Measurements from ENCODE around the gene CPM.
"Not testable (repeated sequence)": the region's sequence is repeated elsewhere in the genome, so short reads cannot be mapped to it uniquely, and the experiment has no call there.

Gene CPM

DNA sequence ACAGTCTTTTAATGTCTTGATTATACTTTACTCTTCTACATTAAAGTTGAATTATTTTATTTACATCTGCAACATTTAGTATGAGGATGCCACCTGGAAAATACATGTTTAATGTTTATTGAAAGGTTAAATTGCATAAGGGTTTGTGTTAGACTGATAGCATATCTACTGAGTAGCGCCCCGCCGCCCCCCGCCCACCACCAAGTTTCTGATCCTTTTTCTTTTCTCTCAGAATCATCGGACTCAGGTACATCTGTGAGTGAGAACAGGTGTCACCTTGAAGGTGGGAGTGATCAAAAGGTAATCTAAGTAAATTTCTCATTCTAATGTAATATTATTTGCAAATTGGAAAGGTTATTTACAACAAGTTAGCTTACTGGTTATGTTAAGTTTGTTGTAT is 108.8 kb downstream of the CPM start:
- DNase-seq: no peak

DNA sequence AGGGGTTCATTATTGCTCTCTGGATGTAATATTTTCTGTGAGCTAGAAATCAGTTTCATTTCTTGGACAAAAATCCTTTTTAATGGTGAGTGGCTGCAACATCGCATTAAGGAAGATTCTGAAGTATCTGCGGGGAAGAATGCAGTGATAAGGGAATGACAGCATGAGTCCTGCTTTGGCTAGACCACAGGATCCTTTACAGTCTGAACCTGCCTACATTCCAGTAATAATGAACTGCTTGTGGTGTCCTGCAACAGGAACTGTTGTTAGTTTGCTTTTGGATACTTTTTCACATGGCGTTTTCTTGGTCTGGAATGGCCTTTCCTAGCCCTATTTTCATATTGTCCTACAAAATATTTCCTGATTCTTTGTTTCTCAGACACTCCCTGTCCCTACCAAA is 109.3 kb downstream of the CPM start:
- no peak for DNase-seq

DNA sequence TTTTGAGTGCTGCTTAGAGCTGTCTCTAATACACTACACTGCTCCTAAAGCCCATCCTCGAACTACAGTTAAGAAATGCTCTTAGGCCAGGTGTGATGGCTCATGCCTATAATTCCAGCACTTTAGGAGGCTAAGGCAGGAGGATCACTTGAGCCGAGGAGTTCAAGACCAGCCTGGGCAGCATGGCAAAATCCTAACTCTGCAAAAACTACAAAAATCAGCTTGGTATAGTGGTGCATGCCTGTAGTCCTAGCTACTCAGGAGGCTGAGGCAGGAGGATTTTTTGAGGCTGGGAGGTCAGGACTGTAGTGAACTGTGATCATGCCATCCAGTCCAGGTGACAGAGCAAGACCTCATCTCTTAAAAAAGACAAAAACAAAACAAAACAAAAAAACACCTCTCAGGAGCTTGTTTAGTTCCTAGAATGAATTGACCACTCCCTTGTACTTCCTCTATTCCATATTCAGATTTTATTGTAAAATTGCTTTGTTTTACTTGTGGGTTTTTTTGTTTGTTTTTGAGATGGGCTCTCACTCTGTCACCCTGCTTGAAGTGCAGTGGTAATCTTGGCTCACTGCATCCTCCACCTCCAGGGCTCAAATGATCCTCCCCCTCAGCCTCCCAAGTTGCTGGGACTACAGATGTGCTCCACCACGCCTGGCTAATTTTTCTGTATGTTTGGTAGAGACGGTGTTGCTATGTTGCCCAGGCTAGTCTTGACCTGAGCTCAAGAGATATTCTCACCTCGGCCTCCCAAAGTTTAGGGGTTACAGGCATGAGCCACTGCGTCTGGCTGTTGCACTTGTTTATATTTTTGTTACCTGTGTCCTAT is 111.4 kb downstream of the CPM start:
- no peak for DNase-seq

GRCh38 chr12:68819481-68819880 is 113.5 kb downstream of the CPM start:
- DNase-seq: not testable (repeated sequence)

GRCh38 chr12:68815928-68816800 is 116.8 kb downstream of the CPM start:
- no peak for DNase-seq

DNA sequence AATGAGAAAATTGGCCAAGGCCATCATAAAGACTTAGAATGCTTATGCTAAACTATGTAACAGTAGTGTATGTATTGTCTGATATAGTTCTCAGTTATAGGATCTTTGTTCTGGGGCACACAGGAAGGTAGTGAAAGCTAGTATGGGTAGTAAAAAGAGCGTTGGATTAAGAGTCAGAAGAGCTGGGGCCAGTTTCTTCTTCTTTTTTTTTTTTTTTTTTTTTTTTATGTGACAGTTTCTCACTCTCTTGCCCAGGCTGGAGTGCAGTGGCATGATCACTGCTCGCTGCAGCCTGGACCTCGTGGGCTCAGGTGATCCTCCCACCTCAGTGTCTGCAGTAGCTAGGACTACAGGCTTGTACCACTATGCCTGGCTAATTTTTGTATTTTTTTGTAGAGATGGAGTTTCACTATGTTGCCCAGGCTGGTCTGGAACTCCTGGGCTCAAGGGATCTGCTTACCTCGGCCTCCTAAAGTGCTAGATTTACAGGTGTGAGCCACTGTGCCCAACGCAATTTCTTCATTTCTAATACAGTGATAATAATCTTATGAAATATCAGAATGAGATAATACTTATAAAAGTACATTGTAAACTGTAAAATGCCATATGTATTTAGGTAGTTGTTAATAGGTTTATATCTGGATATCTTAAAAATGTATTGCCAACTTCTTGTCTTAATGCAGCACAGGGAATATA is 117.6 kb downstream of the CPM start:
- DNase-seq: no peak

GRCh38 chr12:68814490-68815231 is 118.3 kb downstream of the CPM start:
- DNase-seq: no peak

DNA sequence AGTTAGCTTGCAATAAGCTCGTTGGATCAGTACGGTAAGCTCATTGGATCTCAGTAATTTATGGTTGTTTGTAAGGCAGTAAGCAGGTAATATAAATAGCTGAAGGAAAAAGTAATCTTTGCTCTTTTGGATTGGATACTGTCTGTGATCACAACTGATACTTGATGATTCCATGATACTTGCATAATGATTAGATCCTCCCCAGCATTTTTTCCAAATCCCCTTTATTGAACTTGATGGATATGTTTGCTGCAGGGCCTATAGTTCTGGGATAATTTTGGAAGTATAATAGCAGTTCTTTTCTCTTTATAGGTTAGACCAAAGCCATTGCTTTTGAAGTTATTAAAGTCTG is 119.8 kb downstream of the CPM start:
- DNase-seq: no peak

DNA sequence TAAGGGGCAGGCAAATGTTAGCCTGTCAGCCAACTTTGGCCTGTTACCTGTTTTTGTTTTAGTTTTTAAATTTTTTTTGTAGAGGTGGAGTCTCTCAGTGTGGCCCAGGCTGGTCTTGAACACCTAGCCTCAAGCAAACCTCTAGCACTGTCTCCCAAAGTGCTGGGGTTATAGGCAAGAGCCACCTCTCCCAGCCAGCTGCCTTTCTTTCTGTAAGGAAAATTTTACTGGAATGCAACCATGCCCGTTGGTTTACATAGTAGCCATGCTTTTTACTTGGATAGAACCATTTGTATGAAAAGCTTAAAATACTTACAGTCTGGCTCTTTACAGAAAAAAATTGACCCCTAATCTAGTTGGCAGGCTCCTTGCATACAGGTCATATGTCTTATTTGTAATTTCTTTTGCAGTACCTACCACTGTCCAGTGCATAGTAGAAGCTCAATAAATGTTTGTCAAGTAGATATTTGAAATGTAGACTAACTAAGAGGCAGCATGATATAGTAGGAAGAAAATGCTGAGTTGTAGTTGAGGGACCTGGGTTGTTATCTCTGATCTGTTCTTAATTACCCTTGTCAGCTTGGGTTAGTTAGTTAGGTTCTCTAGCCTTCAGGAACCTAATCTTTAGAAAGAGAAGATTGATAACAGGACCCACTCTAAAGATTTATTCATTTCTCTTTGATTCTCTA is 120.3 kb downstream of the CPM start:
- DNase-seq: no peak

GRCh38 chr12:68811573-68811972 is 121.4 kb downstream of the CPM start:
- not testable (repeated sequence) for DNase-seq

GRCh38 chr12:68810027-68810389 is 123.0 kb downstream of the CPM start:
- DNase-seq: not testable (repeated sequence)

DNA sequence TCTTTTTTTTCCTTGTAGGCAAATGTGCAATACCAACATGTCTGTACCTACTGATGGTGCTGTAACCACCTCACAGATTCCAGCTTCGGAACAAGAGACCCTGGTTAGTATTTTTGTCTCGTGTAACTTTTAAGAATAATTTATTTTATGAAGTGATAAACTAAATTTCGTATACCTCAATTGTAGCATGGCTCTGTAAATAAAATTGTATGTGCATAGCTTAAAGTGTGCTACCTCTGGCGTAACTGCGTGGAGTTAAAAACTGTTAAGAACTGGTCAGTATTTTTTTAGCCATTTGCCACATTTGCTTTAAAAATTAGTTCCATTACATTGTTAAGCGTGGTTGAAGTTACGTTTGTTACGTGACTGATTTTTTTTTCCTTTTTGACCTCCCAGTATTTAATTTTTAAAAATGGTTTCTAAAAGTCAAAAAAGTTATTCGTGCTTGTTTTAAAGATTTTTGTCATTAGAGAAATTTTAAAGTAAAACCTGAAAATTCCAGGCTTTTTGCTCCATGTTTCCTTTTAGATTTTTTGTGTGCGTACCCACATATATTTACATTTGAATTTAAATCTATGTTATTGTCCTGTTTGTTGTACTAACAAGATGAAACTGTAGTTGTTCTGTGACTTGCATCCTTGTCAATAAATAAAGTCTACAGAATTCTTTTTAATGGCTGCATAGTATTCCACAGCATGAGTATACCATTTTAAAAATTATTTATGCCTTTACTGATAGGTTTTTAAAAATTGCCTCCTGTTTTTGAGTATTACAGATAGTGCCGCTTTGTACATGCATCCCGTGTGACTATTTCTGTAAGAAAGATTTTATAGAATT is 123.6 kb downstream of the CPM start:
- DNase-seq: no peak

GRCh38 chr12:68808388-68809189 is 124.4 kb downstream of the CPM start:
- DNase-seq: peak; percentile 86

GRCh38 chr12:68807576-68808387 is 125.2 kb downstream of the CPM start, which contains the start of gene MDM2:
Gene MDM2, plus strand, starts transcription at chr12:68808177. Its CDS starts 301 bp downstream, at chr12:68808478.
- DNase-seq: peak; percentile 92

DNA sequence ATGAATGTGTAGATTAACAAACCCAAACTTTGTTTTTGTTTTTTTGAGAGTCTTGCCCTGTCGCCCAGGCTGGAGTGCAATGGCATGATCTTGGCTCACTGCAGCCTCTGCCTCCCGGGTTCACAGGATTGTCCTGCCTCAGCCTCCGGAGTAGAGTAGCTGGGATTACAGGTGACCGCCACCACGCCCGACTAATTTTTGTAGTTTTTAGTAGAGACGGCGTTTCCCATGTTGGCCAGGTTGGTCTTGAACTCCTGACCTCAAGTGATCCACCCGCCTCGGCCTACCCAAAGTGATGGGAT is 125.7 kb downstream of the CPM start:
- DNase-seq: not testable (repeated sequence)

DNA sequence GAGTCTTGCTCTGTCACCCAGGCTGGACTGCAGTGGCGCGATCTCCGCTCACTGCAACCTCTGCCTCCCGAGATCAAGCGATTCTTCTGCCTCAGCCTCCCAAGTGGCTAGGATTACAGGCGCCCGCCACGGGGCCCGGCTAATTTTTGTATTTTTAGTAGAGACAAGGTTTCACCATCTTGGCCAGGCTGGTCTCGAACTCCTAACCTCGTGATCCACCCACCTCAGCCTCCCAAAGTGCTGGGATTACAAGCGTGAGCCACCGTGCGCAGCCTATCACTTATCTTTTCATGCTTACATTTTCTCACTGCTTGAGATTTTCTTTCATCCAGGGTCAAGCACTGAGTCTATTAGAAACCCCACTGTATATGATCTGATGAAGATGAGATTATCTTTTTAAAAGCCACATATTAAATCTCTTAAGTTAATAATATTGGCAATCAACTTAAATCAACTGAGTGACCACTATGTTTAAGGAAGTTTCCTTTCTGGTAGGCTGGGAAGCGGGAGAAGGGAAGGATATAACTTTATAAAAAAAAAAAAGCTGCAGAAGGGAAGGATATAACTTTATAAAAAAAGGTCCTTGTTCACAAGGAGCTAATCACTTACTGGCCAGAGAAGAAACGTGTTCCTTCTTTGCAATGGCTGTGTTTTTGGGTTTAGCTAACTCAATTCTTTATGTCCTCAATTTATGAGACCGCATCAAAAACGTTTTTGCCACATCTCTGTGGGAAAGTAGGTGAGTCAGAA is 126.3 kb downstream of the CPM start:
- DNase-seq: no peak

GRCh38 chr12:68805592-68806120 is 127.3 kb downstream of the CPM start:
- no peak for DNase-seq
